Esophagus muscularis mucosa (tissue), 2 donors: Measurements from ENCODE around the gene GGACT.

ENCODE experiments used
- EP300 ChIP-seq: sonication (generic); formaldehyde crosslinking; IDR thresholded peaks from one replicate; pipeline ENCODE4 v1.6.1; 2017; ENCODE audit warnings: antibody characterized with exemption
- POLR2A ChIP-seq: fragments of 450-650 bp; IDR thresholded peaks from one replicate; pipeline ENCODE4 v1.6.1; 2017; ENCODE audit warnings: antibody characterized with exemption, moderate library complexity, mild to moderate bottlenecking, low read depth

DNA sequence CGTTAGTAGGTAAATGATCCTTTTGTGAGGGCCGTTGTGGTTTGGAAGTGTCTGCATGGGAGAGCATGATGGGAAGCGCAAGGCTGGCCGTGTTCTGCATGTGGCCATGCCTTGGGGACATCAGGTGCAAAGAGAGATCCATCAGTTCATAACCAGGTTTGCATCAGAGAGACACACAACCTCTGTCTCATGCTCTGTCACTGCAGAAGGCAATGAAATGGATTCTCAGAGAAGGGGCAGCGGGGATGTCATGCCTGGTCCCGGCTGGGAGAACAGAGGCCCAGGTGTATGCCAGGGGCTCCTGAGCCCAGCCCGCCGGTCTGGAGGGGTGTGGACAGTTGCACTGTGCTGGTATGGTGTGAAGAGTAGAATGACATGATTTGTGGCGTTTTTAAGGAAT is 60.2 kb downstream of the GGACT start:
- TF ChIP-seq POLR2A = no peak
- no peak for TF ChIP-seq EP300
